Epithelial cell of prostate (primary cell): Measurements from ENCODE around the gene NLGN4X.

Experiments
- DNase-seq: peaks from one replicate; pipeline ENCODE4 v3.0.0-alpha.2; 2011; ENCODE audit warnings: low read depth, low spot score
- H3K27ac ChIP-seq: fragments of 450-650 bp; 2 replicates; pipeline ENCODE4 v1.5.1; 2017; ENCODE audit warnings: mild to moderate bottlenecking

NLGN4X gene

DNA sequence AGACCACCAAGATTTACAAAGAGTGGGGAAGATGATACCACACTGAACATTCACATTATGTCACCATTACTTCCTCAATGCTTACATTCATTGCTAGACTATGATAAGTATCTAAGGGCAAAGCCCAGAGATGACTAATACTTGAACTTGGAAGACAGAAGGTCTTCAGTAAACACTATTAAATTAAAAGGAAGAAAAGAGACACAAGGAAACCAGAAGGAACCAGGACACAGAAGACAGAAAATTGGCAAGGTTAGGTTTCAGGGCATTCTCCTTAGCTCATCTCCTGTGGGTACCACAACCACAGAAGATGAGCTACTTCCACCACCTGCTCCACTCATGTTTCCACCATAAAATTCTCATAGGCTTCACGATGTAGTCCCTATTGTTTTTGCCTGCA, 64.9 kb downstream of the NLGN4X start:
- no peak for DNase-seq
- H3K27ac ChIP-seq, result no peak overlapping the region

DNA sequence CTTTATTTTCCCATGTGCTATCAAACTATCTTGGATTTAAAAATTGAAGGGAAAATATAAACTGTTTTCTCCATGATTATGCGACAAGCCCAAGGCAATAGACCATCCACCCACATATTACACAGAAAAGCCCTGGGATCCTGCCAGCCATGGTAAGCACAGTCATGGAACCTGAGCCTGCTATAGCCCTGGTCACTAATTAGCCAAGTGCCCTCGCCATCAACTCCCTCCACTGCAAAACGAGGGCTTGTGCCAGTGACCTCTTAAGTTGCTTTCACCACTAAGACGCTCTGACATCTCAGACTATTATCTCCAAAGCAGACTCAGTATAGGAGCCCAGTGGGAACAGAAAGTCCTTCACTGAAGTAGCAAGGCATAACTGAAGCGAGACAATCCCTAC, 69.2 kb downstream of the NLGN4X start:
- H3K27ac ChIP-seq, result no peak overlapping the region
- DNase-seq, result no peak

GRCh38 chrX:6151971-6152370, 76.7 kb downstream of the NLGN4X start:
- no peak overlapping the region for H3K27ac ChIP-seq
- DNase-seq, result no peak

DNA sequence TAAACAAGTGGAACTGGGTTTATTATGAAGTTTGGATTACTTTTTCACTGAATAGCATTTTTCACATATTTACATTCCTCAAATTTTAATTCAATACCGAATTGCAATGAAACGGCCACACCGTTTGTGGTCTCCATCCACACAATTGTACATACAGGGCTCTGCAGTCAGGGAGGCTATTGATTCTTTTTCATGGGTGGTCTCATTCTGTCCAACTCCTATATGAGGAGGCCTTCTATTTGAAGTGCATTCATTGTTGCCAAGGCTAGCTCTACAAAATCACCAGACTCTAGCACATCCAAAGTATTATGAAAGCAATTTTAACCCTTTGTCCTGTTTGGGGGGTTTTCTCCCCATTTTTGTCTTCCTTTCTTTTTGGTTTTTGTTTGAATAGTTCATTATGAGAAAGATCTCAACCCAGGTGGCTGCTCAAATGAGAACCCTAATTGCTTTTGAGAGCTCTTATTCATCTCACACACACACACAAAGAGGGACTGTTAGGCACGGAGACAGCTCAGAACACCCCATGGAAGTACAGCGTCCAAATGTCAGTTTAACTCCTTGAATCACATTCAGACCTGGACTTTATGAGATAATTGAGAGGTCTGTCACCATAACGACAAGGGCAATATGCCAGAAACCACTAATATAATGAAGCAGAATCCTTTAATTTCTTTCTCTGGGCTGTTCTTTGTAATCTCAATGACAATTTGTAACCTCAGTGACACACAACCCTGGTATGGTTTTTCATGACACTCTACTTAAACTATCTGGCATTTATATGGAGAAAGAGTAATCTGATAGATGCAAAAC, 79.4 kb downstream of the NLGN4X start:
- no peak for DNase-seq
- H3K27ac ChIP-seq, result no peak overlapping the region

GRCh38 chrX:6134255-6134654, 94.4 kb downstream of the NLGN4X start:
- no peak for DNase-seq
- no peak overlapping the region for H3K27ac ChIP-seq

DNA sequence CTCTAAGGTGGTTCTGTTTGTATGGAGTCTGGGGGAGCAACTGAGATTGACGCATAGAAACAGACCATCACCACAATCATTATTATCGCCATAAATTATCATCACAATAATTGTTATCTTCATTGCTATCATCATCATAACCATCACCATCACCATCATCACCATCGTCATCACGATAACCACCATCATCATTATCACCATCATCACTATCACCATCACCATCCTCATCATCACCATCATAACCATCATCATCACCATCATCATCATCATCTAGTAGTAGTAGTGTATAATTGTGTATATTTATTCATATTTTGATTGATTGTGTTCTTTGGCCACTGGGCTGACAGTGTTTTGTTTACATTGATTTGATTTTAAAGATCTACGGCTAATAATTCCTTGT, 95.7 kb downstream of the NLGN4X start:
- DNase-seq, result no peak
- H3K27ac ChIP-seq, result no peak overlapping the region

DNA sequence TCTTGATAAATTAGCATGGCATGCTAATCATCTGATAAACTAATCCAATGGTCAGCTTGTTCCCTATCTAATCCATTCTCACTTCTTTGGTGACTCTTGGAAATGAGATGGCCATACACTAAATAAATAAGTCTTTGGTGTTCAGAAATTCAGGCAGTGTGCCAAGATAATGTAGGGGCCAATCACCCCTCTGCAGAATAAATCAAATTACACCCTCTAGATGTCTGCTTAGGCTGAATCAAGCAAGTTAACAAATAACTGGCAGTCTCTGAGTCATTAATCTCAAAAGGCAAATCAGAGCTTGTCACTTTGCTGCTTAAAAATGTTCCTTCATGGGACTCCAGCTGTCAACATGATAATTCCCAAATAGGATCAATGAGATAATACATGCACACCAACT, 97.4 kb downstream of the NLGN4X start:
- DNase-seq, result no peak
- no peak overlapping the region for H3K27ac ChIP-seq

- no peak overlapping the region for H3K27ac ChIP-seq
- no peak for DNase-seq
Observed at GRCh38 chrX:6129195-6129594, 99.5 kb downstream of the NLGN4X start.

GRCh38 chrX:6120329-6120728, 108.3 kb downstream of the NLGN4X start:
- no peak for DNase-seq
- no peak overlapping the region for H3K27ac ChIP-seq

DNA sequence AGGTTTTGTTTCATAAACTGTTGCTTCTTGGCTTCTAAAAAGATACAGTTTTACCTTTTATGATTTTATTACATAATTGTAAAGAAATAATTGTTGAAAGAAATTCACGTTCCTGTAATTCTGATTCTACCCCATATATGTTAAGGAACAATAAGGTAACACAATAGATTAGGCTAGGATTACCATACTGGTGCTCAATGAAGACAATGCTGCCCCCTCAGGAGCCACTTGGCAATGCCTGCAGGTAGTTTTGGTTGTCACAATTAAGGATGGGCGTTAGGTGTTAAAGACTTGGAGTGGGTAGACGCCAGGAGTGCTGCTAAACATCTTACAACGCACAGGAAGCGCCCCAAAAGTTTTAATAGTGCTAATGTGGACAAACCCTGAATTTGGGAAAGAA, 133.2 kb downstream of the NLGN4X start:
- DNase-seq, result no peak
- H3K27ac ChIP-seq, result no peak overlapping the region

DNA sequence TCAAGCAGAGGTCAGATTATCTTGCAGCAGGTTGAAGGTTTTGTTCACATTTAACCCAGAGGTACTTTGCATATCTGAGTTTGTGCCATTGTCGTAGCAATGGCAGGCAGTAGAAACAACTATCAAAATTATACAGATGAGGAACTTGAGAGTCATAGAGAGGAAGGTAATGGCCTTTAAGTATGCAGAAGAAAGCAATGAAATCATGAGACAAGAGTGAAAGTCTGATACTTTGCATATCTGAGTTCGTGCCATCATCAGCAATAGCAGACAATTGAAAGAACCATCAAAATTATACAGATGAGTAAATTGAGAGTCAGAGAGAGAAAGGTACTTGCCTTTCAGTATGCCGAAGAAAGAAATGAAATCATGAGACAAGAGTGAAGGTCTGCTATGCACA, 154.1 kb downstream of the NLGN4X start:
- H3K27ac ChIP-seq, result no peak overlapping the region
- no peak for DNase-seq

DNA sequence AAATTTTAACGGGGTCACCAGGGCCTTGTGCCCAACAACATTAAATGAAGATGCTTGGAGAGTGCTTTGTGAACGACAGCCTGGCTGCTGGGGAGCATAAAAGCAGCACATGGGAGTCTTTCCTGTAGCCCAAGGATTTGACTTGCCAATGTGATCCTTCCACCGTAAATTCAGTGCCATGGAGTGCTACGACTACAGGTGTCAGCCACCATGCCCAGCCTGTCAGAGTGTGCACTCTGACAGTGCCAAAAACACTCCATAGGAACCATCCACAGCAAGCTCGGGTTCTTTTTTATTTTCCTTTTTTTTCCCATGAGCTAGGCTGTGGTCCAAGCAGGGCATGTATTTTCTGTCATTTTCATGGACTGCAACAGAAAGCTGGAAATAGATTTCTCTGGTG, 156.9 kb downstream of the NLGN4X start:
- no peak overlapping the region for H3K27ac ChIP-seq
- DNase-seq, result no peak

- H3K27ac ChIP-seq, result no peak overlapping the region
- DNase-seq, result no peak
Observed at GRCh38 chrX:6067600-6067999, 161.1 kb downstream of the NLGN4X start.

DNA sequence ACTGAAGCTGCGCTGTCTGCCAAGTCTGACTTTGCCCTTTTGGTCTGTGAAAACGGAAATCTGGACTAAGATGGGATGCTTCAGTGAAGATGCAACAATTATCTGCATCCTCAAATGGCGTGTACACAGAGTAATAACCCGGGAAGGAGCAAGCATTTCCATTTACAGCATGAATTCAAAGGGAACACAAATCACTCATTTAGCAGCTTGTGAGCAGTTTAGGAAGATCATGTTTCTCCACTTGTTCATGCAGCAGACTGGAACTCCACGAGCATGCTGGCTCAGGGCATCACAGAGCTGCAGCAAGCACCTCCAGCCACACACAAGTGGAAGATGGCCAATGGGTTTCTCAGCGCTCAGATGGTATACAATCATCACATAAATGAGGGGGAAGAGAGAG, 175.5 kb downstream of the NLGN4X start:
- DNase-seq, result no peak
- no peak overlapping the region for H3K27ac ChIP-seq

- DNase-seq, result no peak
- H3K27ac ChIP-seq, result peak overlapping the region; percentile 22
Observed at GRCh38 chrX:6052111-6052745, 176.4 kb downstream of the NLGN4X start.

- no peak for DNase-seq
Observed at GRCh38 chrX:6049132-6049531, 179.5 kb downstream of the NLGN4X start.

DNA sequence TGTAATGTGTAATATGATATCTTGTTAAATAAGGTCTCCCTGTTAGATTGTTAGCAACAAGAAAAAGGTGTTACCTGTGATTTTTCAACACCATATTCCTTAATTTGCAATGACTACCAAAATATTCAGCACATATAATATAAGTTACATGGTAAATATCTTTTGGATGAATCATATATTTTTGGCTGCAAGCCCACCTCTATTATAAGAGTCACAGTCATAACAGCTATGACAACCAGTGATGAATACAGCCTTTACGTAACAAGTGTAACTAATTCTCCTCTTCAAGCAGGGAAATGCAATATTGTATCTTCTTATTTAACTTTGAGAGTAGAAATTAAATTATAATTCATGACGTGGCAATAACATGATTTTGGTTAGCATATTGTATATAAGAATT, 187.0 kb downstream of the NLGN4X start:
- no peak for DNase-seq
- H3K27ac ChIP-seq, result no peak overlapping the region

More at GRCh38 chrX:6049132-6049531, 179.5 kb downstream of the NLGN4X start:
- H3K27ac ChIP-seq, result no peak overlapping the region

- DNase-seq, result no peak
- H3K27ac ChIP-seq, result peak overlapping the region; percentile 7
Observed at GRCh38 chrX:6029014-6029413, 199.7 kb downstream of the NLGN4X start.

GRCh38 chrX:6026980-6027379, 201.7 kb downstream of the NLGN4X start:
- H3K27ac ChIP-seq, result no peak overlapping the region
- no peak for DNase-seq

- no peak for DNase-seq
- H3K27ac ChIP-seq, result no peak overlapping the region
Observed at GRCh38 chrX:6026429-6026828, 202.2 kb downstream of the NLGN4X start.

GRCh38 chrX:6024204-6024603, 204.5 kb downstream of the NLGN4X start:
- DNase-seq, result peak; percentile 36
- peak overlapping the region; percentile 22 for H3K27ac ChIP-seq
